Stomach (tissue), 4 donors: ENCODE results near the gene CTAGE1.

Source experiments
- CTCF ChIP-seq, 7 experiments: fragments of 450-650 bp in 4 of 7; fragments of 200-600 bp in 3 of 7; sonication (generic) in 3 of 7; IDR thresholded peaks; one replicate each; pipeline ENCODE4 v1.5.1; 2016 to 2019; ENCODE audit warnings: antibody characterized with exemption in 7 of 7, control low read depth in 2 of 7, mild to moderate bottlenecking in 1 of 7
- EP300 ChIP-seq: sonication (generic); formaldehyde crosslinking; IDR thresholded peaks from one replicate; pipeline ENCODE4 v1.6.1; 2017; ENCODE audit warnings: antibody characterized with exemption
- POLR2AphosphoS5 ChIP-seq, 3 donors: sonication (generic); formaldehyde crosslinking; IDR thresholded peaks; one replicate each; pipeline ENCODE4 v1.6.1; 2016; ENCODE audit warnings: antibody characterized with exemption in 3 of 3

GRCh38 chr18:22398464-22398863 lies 19.3 kb downstream of the CTAGE1 start:
- TF ChIP-seq CTCF (IDR thresholded peaks at IDR 0.05) = no peak
- TF ChIP-seq EP300 = no peak
- TF ChIP-seq POLR2AphosphoS5 (IDR thresholded peaks at IDR 0.05) = no peak
